H1 (cell line): ENCODE data around the gene FRMD4A. TPM values are rescaled to one million over a fixed set of nuclear protein-coding genes. Genes with fewer than 3 reads are reported as not detected.

Source experiments
- CTCF ChIA-PET: fragments of 300-600 bp; sonication (Branson Sonifier 250); formaldehyde crosslinking; loops from one replicate; lab custom pipeline; 2021; ENCODE audit not compliant: partially characterized antibody; lab: Charles Lee
- POLR2A ChIA-PET: fragments of 300-600 bp; sonication (Branson Sonifier 250); formaldehyde crosslinking; loops from one replicate; lab custom pipeline; 2021; ENCODE audit warnings: inconsistent platforms; ENCODE audit not compliant: partially characterized antibody; lab: Charles Lee
- DNase-seq, 2 experiments: peaks; one replicate each; pipeline versions ENCODE4 v3.0.0 to v3.0.0-alpha.2; 2010 to 2022; ENCODE audit warnings: low spot score in 2 of 2, low read depth in 1 of 2, mixed read lengths in 1 of 2
- FAIRE-seq: peaks from 2 replicates; lab custom pipeline; 2011; peaks lifted over from hg19 to GRCh38; lab: Jason Lieb, UNC
- H2AFZ ChIP-seq: 2 replicates; pipeline ENCODE4 v1.8.1; 2012; ENCODE audit warnings: low read length, inconsistent platforms
- H2AK5ac ChIP-seq: 2 replicates; pipeline ENCODE4 v1.6.1; 2013; ENCODE audit warnings: low read depth, low read length
- H2BK120ac ChIP-seq: replicated peaks from 2 replicates; pipeline ENCODE3; 2013; ENCODE audit warnings: low read depth, low read length, inconsistent platforms
- H2BK12ac ChIP-seq: 2 replicates; pipeline ENCODE4 v1.6.1; 2013; ENCODE audit warnings: low read depth, low read length
- H2BK15ac ChIP-seq: 2 replicates; pipeline ENCODE4 v1.6.1; 2013; ENCODE audit warnings: low read length
- H2BK20ac ChIP-seq: 2 replicates; pipeline ENCODE4 v1.6.1; 2013; ENCODE audit warnings: low read length
- H2BK5ac ChIP-seq: 2 replicates; pipeline ENCODE4 v1.6.1; 2013; ENCODE audit warnings: low read depth, low read length
- H3K14ac ChIP-seq: 2 replicates; pipeline ENCODE4 v1.6.1; 2013; ENCODE audit warnings: inconsistent platforms; ENCODE audit not compliant: insufficient read length
- H3K18ac ChIP-seq: 2 replicates; pipeline ENCODE4 v1.6.1; 2013; ENCODE audit warnings: low read length; ENCODE audit errors: extremely low read depth
- H3K23ac ChIP-seq: 2 replicates; pipeline ENCODE4 v1.6.1; 2013; ENCODE audit warnings: inconsistent platforms; ENCODE audit not compliant: insufficient read length
- H3K23me2 ChIP-seq: 2 replicates; pipeline ENCODE4 v1.6.1; 2013; ENCODE audit warnings: low read depth, low read length
- H3K27ac ChIP-seq: 2 replicates; pipeline ENCODE4 v1.6.1; 2011; ENCODE audit warnings: low read depth, low read length, inconsistent platforms
- H3K27me3 ChIP-seq, 4 experiments: replicated peaks in 1 of 4; 1 replicate in 1 of 4; 2 replicates in 3 of 4; pipeline versions ENCODE4 v1.6.1 to v1.8.1; 2011 to 2013; ENCODE audit warnings: low read length in 3 of 4, mild to moderate bottlenecking in 3 of 4, inconsistent platforms in 2 of 4, mixed read lengths in 2 of 4, moderate library complexity in 1 of 4; ENCODE audit not compliant: control insufficient read depth in 3 of 4, insufficient read depth in 3 of 4; ENCODE audit errors: extremely low read depth in 1 of 4
- H3K36me3 ChIP-seq, 4 experiments: 2 replicates each; pipeline versions ENCODE4 v1.6.1 to v1.8.1; 2011 to 2013; ENCODE audit warnings: mild to moderate bottlenecking in 4 of 4, low read length in 3 of 4, moderate library complexity in 2 of 4, control low read depth in 1 of 4, inconsistent platforms in 1 of 4; ENCODE audit not compliant: insufficient read depth in 4 of 4, control insufficient read depth in 2 of 4
- H3K4ac ChIP-seq: replicated peaks from 2 replicates; pipeline ENCODE3; 2013; ENCODE audit warnings: low read length, low read depth, mixed read lengths, inconsistent platforms; ENCODE audit not compliant: insufficient read length
- H3K4me1 ChIP-seq, 4 experiments: replicated peaks in 1 of 4; 1 replicate in 1 of 4; 2 replicates in 3 of 4; pipeline versions ENCODE4 v1.6.1 to v1.8.1; 2011 to 2013; ENCODE audit warnings: low read length in 3 of 4, inconsistent platforms in 2 of 4, mixed read lengths in 1 of 4; ENCODE audit not compliant: insufficient read depth in 4 of 4, control insufficient read depth in 3 of 4
- H3K4me2 ChIP-seq, 2 experiments: 2 replicates each; pipeline versions ENCODE4 v1.6.1 to v1.8.1; 2011 to 2013; ENCODE audit warnings: low read depth in 2 of 2, low read length in 2 of 2, control low read depth in 1 of 2, inconsistent platforms in 1 of 2, mild to moderate bottlenecking in 1 of 2; ENCODE audit not compliant: insufficient read depth in 1 of 2
- H3K4me3 ChIP-seq, 4 experiments: fragments of 200-600, 300-600 bp in 1 of 4; sonication (generic), shearing (Covaris generic), sonication (Bioruptor Twin) in 1 of 4; 2 replicates each; pipeline versions ENCODE4 v1.5.1 to v1.8.1; 2011 to 2016; ENCODE audit warnings: low read length in 4 of 4, low read depth in 3 of 4, control low read depth in 2 of 4, inconsistent platforms in 2 of 4, mild to moderate bottlenecking in 2 of 4, mixed read lengths in 1 of 4, moderate library complexity in 1 of 4; ENCODE audit not compliant: insufficient read depth in 2 of 4; ENCODE audit errors: extremely low read depth in 1 of 4
- H3K56ac ChIP-seq: replicated peaks from 2 replicates; pipeline ENCODE3; 2013; ENCODE audit warnings: low read depth, mild to moderate bottlenecking, mixed read lengths, low read length, inconsistent platforms; ENCODE audit not compliant: insufficient read length
- H3K79me1 ChIP-seq: 2 replicates; pipeline ENCODE4 v1.6.1; 2013; ENCODE audit warnings: low read depth, low read length, control low read depth
- H3K79me2 ChIP-seq, 2 experiments: 2 replicates each; pipeline versions ENCODE4 v1.6.1 to v1.8.1; 2012 to 2013; ENCODE audit warnings: low read length in 2 of 2, mild to moderate bottlenecking in 2 of 2, inconsistent platforms in 1 of 2; ENCODE audit not compliant: insufficient read depth in 2 of 2, control insufficient read depth in 1 of 2
- H3K9ac ChIP-seq, 4 experiments: replicated peaks in 1 of 4; 1 replicate in 1 of 4; 2 replicates in 3 of 4; pipeline versions ENCODE4 v1.6.1 to v1.8.1; 2011 to 2013; ENCODE audit warnings: low read depth in 3 of 4, low read length in 3 of 4, control low read depth in 2 of 4, mild to moderate bottlenecking in 2 of 4, moderate library complexity in 2 of 4, inconsistent platforms in 1 of 4; ENCODE audit errors: extremely low read depth in 1 of 4
- H3K9me3 ChIP-seq, 2 experiments: 2 replicates each; pipeline versions ENCODE4 v1.6.1 to v1.8.1; 2012 to 2013; ENCODE audit warnings: mild to moderate bottlenecking in 2 of 2, moderate library complexity in 2 of 2, control low read depth in 1 of 2, inconsistent platforms in 1 of 2, low read depth in 1 of 2, low read length in 1 of 2, mixed read lengths in 1 of 2; ENCODE audit not compliant: insufficient read depth in 2 of 2
- H4K20me1 ChIP-seq, 2 experiments: replicated peaks in 1 of 2; 2 replicates each; pipeline versions ENCODE3 to v1.8.1; 2011 to 2013; ENCODE audit warnings: inconsistent platforms in 2 of 2, low read length in 2 of 2, mild to moderate bottlenecking in 1 of 2; ENCODE audit not compliant: insufficient read depth in 2 of 2, control insufficient read depth in 1 of 2
- H4K5ac ChIP-seq: 2 replicates; pipeline ENCODE4 v1.6.1; 2013; ENCODE audit warnings: low read length, low read depth, mixed read lengths, inconsistent platforms; ENCODE audit not compliant: insufficient read length
- H4K8ac ChIP-seq: 2 replicates; pipeline ENCODE4 v1.8.0; 2013; ENCODE audit warnings: mild to moderate bottlenecking, moderate library complexity, low read length, inconsistent platforms; ENCODE audit not compliant: insufficient read depth; ENCODE audit errors: extremely low read depth
- H4K91ac ChIP-seq: replicated peaks from 2 replicates; pipeline ENCODE3; 2013; ENCODE audit warnings: low read length, mixed read lengths, inconsistent platforms; ENCODE audit not compliant: insufficient read length
- E2F6 ChIP-seq: IDR thresholded peaks from 2 replicates; pipeline ENCODE4 v1.6.1; 2012; ENCODE audit warnings: inconsistent platforms
- EGR1 ChIP-seq: IDR thresholded peaks from 2 replicates; pipeline ENCODE4 v1.6.1; 2011; ENCODE audit warnings: low read depth, low read length, borderline replicate concordance
- PHF8 ChIP-seq: fragments of 200-600 bp; sonication (generic); conservative IDR thresholded peaks from 2 replicates; pipeline ENCODE4 v1.7.1; 2012; ENCODE audit warnings: low read depth, mild to moderate bottlenecking, inconsistent platforms, low read length, moderate library complexity
- RFX5 ChIP-seq: IDR thresholded peaks from 2 replicates; pipeline ENCODE4 v1.6.1; 2011; ENCODE audit warnings: low read depth, low read length, improper control_type of control experiment, borderline replicate concordance
- SP2 ChIP-seq: IDR thresholded peaks from 2 replicates; pipeline ENCODE4 v1.6.1; 2012; ENCODE audit warnings: mild to moderate bottlenecking, low read length, inconsistent platforms
- TAF7 ChIP-seq: optimal IDR thresholded peaks from 2 replicates; pipeline ENCODE3; 2011; ENCODE audit warnings: low read depth, mild to moderate bottlenecking, inconsistent platforms, low read length, moderate library complexity, borderline replicate concordance
- WGBS, 2 experiments: shearing (Covaris generic) in 1 of 2; methylation state at CpG; one replicate each; pipeline versions ENCODE4 v1.1.6 to v1.1.7; 2013 to 2015; ENCODE audit warnings: low lambda C conversion rate in 2 of 2, mixed read lengths in 2 of 2, inconsistent platforms in 1 of 2, low coverage in 1 of 2, missing lambda C conversion rate in 1 of 2; ENCODE audit not compliant: insufficient replicate concordance in 2 of 2, insufficient coverage in 1 of 2, insufficient read length in 1 of 2; ENCODE audit errors: extremely low coverage in 1 of 2, missing lambda C conversion rate in 1 of 2; 5-methylcytosine and 5-hydroxymethylcytosine counted together
- polyA plus RNA-seq, 7 experiments: library from polyadenylated mRNA; depleted of rRNA in 3 of 7; stranded (reverse) in 5 of 7; unstranded in 2 of 7; fragments of >200 nt in 5 of 7; fragments of 200-250 nt in 2 of 7; gene quantifications; 1 replicate in 5 of 7; 2 replicates in 1 of 7; 4 replicates in 1 of 7; pipeline versions ENCODE4 v1.2.1 to v1.2.3, GENCODE V29; 2011 to 2013; ENCODE audit warnings: missing spikeins in 2 of 7, mixed read lengths in 2 of 7
- total RNA-seq: library from RNA; stranded (reverse); fragmentation: NEBNext Ultra II Directional; extraction: Animal tissue kit (Norgen Biotek cat#: 25700); gene quantifications from 2 replicates; pipeline ENCODE4 v1.2.1, GENCODE V29; 2021

The FRMD4A gene
- total and polyA plus RNA-seq, 2 of the 8 experiments (the other 6 are each of a cell fraction or from before 2014, with no cell fraction given), result 38.6 to 39.6 TPM

DNA sequence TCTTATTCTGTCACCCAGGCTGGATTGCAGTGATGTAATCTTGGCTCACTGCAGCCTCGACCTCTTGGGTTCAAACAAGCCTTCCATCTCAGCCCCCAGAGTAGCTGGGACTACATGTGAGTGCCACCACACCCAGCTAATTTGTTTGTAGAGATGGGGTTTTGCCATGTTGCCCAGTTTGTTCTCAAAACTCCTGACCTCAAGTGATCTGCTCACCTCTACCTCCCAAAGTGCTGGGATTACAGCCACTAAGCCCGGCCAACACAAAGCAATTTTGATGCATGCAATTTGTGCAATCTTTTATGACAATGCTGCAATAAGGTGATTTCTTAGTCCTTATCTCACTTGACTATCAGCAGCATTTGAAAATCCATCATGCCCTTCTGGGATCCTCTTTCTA, 333.1 kb downstream of the FRMD4A start:
- Histone ChIP-seq H4K91ac (no peak overlapping the region), H4K20me1 (no peaks in the 10 kb centered on the region), H2AK5ac (no peak overlapping the region), H3K14ac (no peak overlapping the region), H4K5ac (no peak overlapping the region), H3K4ac (no peak overlapping the region), H2AFZ (no peak overlapping the region), H3K56ac (no peak overlapping the region), H2BK20ac (no peak overlapping the region), H3K9me3 (no peaks in the 10 kb centered on the region), H2BK120ac (no peak overlapping the region), H3K27me3 (no peaks in the 10 kb centered on the region), H2BK12ac (no peak overlapping the region), H3K23me2 (no peaks in the 10 kb centered on the region), H3K23ac (no peak overlapping the region), H2BK5ac (no peak overlapping the region), H3K9ac (no peak overlapping the region), H3K4me1 (peaks cover 0 to 3% (median 0%) of the 10 kb centered on the region in 4 experiments; a peak in 1 of 7 replicates), H3K27ac (no peak overlapping the region), H2BK15ac (no peak overlapping the region), H3K4me3 (no peak overlapping the region), H3K36me3 (no peaks in the 10 kb centered on the region), H4K8ac (no peak overlapping the region), H3K18ac (no peak overlapping the region), H3K4me2 (no peak overlapping the region), H3K79me2 (no peaks in the 10 kb centered on the region), H3K79me1 (no peaks in the 10 kb centered on the region)
- DNase-seq, result no peak
- TF ChIP-seq SP2, result no peak
- TF ChIP-seq E2F6, result no peak
- TF ChIP-seq TAF7, result no peak
- no peak for TF ChIP-seq PHF8
- no peak for TF ChIP-seq RFX5
- TF ChIP-seq EGR1, result no peak
- no peak for FAIRE-seq
- 86% methylated on average over 2 of the region's 2 CpGs; no CpG with 5 or more reads in 1 of the 2 experiments for WGBS, 2 experiments
- ChIA-PET POLR2A (interaction anchor here (1.3 kb wide), 1 partner anchor 183 kb away, joined by 3 read pairs; no protein-coding TSS in a partner anchor), CTCF (interaction anchor here (0.7 to 0.9 kb wide), 2 partner anchors 10 to 42 kb away, joined by 3 to 4 read pairs; no protein-coding TSS in a partner anchor)
